ENCODE results near the gene SYCE3. TPM values are rescaled to one million over a fixed set of nuclear protein-coding genes. Genes with fewer than 3 reads are reported as not detected.

SYCE3 gene
- total RNA-seq, 3 donors from 2014 or later, result not detected

DNA sequence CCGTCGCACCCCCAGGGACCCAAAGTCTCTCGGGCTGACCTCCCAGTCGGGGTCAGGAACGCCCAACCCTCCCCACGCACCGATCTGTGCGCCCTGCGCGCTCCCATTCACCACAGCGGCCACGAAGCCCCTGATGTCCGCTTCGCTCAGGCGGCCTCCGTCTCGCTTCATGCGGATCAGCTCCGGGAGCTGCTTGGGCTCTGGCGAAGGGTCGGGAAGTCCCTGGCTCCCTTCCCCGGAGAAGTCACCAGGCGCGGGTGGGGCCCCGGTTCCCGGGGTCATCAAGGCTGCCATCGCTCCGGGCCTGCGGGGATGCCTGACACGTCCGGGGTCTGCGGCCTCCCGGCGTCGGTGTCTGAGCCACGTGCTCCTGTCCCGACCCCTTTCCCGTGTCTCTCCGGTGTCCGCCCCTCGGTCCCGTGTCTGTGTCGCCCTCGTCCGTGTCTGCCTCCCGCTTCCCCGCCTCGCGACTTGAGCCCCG lies 33.3 kb downstream of the SYCE3 start:
- Histone ChIP-seq H3K4me1 (ENCODE audit: low read depth) (peaks cover 37% of the 10 kb centered on the region), H3K4me3 (peak overlapping the region; percentile 36), H3K9me3 (no peaks in the 10 kb centered on the region), H3K36me3 (ENCODE audit: low read depth) (no peaks in the 10 kb centered on the region)
- DNase-seq, result no peak
- intact Hi-C loops (cut with DNase I, micrococcal nuclease), result loop anchor here in 1 of 2 donors (5.0 kb wide), 1 partner anchor 93 kb away; no protein-coding TSS in a partner anchor
- TF ChIP-seq, protein P1, sequence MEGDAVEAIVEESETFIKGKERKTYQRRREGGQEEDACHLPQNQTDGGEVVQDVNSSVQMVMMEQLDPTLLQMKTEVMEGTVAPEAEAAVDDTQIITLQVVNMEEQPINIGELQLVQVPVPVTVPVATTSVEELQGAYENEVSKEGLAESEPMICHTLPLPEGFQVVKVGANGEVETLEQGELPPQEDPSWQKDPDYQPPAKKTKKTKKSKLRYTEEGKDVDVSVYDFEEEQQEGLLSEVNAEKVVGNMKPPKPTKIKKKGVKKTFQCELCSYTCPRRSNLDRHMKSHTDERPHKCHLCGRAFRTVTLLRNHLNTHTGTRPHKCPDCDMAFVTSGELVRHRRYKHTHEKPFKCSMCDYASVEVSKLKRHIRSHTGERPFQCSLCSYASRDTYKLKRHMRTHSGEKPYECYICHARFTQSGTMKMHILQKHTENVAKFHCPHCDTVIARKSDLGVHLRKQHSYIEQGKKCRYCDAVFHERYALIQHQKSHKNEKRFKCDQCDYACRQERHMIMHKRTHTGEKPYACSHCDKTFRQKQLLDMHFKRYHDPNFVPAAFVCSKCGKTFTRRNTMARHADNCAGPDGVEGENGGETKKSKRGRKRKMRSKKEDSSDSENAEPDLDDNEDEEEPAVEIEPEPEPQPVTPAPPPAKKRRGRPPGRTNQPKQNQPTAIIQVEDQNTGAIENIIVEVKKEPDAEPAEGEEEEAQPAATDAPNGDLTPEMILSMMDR (IDR thresholded peaks at IDR 0.05), result no peak
- ATAC-seq, result no peak

DNA sequence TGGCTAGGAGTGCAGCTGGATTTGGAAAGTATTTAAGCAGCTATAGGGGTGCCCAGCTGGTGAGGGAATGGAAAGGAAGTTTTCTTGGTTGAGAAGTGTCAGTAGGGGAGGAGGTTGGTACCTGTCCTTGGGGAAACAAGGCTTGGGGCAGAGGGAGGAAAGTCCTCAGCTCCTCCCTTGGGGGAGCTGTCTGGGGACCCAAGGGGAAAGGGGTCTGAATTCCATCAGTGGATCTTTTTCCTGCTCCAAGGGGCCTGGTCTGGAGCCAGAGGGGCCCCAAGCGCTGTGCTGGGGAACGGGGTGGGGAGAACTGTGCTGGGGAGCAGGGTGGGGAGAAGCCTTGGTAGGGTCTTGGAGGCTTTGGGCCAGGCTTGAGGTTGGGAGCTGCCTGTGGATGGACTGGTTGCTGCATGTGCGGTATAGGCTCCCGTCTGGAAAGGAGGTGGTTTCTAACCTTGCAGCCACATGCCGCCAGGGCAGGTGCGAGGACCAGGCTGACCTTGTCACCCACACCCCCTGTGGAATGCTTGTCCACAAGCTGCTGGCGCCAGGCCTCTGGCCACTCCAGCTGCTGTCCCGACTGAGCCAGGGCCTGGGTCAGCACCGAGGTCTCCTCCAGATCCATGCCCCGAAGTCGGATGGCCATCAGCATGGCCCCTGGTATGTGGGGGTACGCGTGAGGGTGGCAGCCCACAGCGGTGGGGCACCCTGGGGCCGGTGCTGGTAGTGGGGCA lies 33.9 kb downstream of the SYCE3 start:
- peak in 1 of 3 donors; percentile 57 for DNase-seq
- H3K36me3 ChIP-seq (ENCODE audit: low read depth), result no peaks in the 10 kb centered on the region
- H3K4me1 ChIP-seq (ENCODE audit: low read depth), result peaks cover 43% of the 10 kb centered on the region

DNA sequence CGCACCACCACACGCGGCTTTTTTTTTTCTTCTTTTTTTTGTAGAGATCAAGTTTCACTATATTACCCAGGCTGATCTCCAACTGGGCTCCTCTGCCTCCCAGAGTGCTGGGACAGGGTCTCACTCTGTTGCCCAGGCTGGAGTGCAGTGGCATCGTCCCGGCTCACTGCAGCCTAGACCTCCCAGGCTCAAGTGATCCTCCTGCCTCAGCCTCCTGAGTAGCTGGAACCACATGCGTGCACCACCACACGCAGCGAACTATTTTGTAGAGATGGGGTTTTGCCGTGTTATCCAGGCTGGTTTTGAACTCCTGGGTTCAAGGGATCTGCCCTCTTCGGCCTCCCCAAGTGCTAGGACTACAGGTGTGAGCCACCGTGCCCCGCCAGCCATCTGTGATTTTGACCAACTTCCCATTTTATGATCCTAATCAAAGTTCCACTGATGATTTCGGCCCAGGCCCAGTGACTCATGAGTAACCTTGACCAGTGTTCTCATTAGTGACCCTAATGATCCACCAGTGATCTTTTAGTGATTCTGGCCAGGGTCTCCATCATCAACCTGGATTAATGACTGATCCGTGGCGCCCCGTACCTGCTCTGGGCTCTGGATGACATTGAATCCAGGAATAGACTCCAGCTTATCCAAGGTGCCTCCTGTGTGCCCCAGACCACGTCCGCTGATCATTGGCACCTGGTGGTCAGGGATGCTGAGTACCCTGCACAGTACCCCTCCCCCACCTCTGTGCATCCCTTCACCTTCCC lies 34.6 kb downstream of the SYCE3 start:
- no peaks in the 10 kb centered on the region for H3K9me3 ChIP-seq
- peaks cover 4% of the 10 kb centered on the region for H3K36me3 ChIP-seq (ENCODE audit: low read depth)
- TF ChIP-seq, protein P1 (IDR thresholded peaks at IDR 0.05), result no peak
- ATAC-seq (no peak), DNase-seq (peak in 2 of 3 donors; percentile 35 to 56)
- H3K4me1 ChIP-seq (ENCODE audit: low read depth), result peaks cover 48% of the 10 kb centered on the region
- intact Hi-C loops (cut with DNase I, micrococcal nuclease), result loop anchor here in 1 of 2 donors (5.0 kb wide), 1 partner anchor 94 kb away; no protein-coding TSS in a partner anchor
- no peak overlapping the region for H3K4me3 ChIP-seq

More for the DNA sequence above, 33.9 kb downstream of the SYCE3 start:
- Histone ChIP-seq H3K4me3 (no peak overlapping the region), H3K9me3 (no peaks in the 10 kb centered on the region)
- no peak for ATAC-seq
- intact Hi-C loops (cut with DNase I, micrococcal nuclease), result loop anchor here in 1 of 2 donors (5.0 kb wide), 1 partner anchor 93 kb away; no protein-coding TSS in a partner anchor
- TF ChIP-seq, protein P1 (IDR thresholded peaks at IDR 0.05), result no peak

DNA sequence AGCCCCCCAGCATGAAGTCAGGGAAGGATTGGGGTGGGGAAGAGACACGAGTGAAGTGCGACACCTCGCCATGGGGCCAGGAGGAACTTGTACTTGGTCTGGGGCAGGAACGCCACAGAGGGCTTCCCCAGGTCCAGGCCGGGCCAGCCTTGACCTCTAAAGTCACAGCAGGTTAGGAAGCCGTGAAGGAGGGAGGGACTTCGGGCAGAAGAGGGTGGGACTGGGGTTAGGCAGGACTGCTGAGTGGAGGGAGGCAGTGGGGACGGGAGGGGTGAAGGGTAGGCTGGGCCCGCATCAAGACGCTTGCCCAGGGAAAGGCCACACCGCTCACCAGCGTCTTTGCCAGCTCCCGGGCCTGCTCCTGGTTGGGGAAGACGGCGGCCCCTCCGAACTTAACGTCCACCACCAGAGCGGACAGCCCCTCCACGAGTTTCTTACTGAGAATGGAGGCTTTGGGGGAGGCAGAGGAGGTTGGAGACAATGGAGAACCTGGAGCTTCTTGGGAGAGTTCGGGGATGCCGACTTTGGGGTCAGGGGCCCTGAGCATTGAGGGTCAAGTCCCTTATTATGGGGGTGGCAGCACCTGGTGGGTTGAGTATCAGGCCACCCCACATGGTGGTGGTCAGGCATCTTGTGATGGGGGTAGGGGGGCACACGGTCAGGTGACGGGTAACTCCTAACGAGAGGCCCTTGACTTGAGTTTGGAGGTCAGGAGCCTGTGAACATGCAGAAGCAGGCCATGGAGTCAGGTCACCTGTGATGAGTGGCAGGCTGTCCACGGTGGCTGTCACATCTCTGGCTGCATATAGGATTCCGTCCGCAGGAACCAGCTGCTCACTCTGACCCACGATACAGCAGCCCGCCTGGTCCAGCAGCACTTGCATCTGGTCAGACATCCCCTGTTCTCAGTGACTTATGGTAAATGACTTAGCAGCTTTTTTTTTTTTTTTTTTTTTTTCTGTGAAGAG lies 35.6 kb downstream of the SYCE3 start:
- H3K9me3 ChIP-seq, result no peaks in the 10 kb centered on the region
- no peak overlapping the region for H3K4me3 ChIP-seq
- H3K36me3 ChIP-seq (ENCODE audit: low read depth), result peaks cover 7% of the 10 kb centered on the region
- DNase-seq, result peak; percentile 69 to 82 (median 73)
- ATAC-seq, result no peak
- TF ChIP-seq, protein P1 (IDR thresholded peaks at IDR 0.05), result no peak
- intact Hi-C loops (cut with DNase I, micrococcal nuclease), result loop anchor here in 1 of 2 donors (5.0 kb wide), 1 partner anchor 95 kb away; no protein-coding TSS in a partner anchor
- H3K4me1 ChIP-seq (ENCODE audit: low read depth), result peaks cover 49% of the 10 kb centered on the region

All from mucosa of descending colon (tissue), 3 donors.